Parietal lobe (tissue), 1 donor: ENCODE results near the gene FRMPD3. TPM values are rescaled to one million over a fixed set of nuclear protein-coding genes. Genes with fewer than 3 reads are reported as not detected.

Source experiments
- total RNA-seq: library from RNA; depleted of rRNA; stranded (reverse); fragments of >200 nt; gene quantifications from one replicate; pipeline ENCODE4 v1.2.3, GENCODE V29; 2014

The FRMPD3 gene
- 5.6 TPM for total RNA-seq

GRCh38 chrX:107448998-107449835 lies at the start of gene FRMPD3:
Gene FRMPD3, plus strand, starts transcription at chrX:107449652. Its CDS starts 76,937 bp downstream, at chrX:107526589.

Other genes starting within 250 kb of the FRMPD3 start
- gene NUP62CL, start 243.2 kb upstream of the FRMPD3 start, total RNA-seq = 4.7 TPM
- not detected for gene DNAAF6, start 243.0 kb upstream of the FRMPD3 start, total RNA-seq
- 19.7 TPM for gene PRPS1, start 178.9 kb downstream of the FRMPD3 start, total RNA-seq